Aorta (tissue), 5 donors: Measurements from ENCODE around the gene ALS2CL. TPM values are rescaled to one million over a fixed set of nuclear protein-coding genes. Genes with fewer than 3 reads are reported as not detected.
A peak's percentile ranks its signal among the peaks of the same experiment; 100 is the strongest.
"Not testable (repeated sequence)": the region's sequence is repeated elsewhere in the genome, so short reads cannot be mapped to it uniquely, and the experiment has no call there.

Experiments
- ATAC-seq: fragments of 200-7000 bp; cut with Tn5 transposase; one replicate; pipeline ENCODE4 v1.9.1; 2022; ENCODE audit warnings: moderate library complexity; ENCODE audit not compliant: low FRiP score
- DNase-seq, 2 donors: peaks; one replicate each; pipeline ENCODE4 v3.0.0-alpha.2; 2020
- H3K27ac ChIP-seq, 2 donors: one replicate each; pipeline ENCODE4 v1.5.1; 2013; ENCODE audit warnings: low read length in 2 of 2, mild to moderate bottlenecking in 2 of 2, moderate library complexity in 2 of 2, control low read depth in 1 of 2, inconsistent platforms in 1 of 2, low read depth in 1 of 2
- H3K27me3 ChIP-seq, 2 donors: one replicate each; pipeline ENCODE4 v1.6.1; 2013; ENCODE audit warnings: control low read depth in 1 of 2, low read length in 1 of 2, mild to moderate bottlenecking in 1 of 2, moderate library complexity in 1 of 2; ENCODE audit not compliant: insufficient read depth in 2 of 2, control insufficient read depth in 1 of 2
- H3K36me3 ChIP-seq, 2 donors: one replicate each; pipeline ENCODE4 v1.6.1; 2013; ENCODE audit warnings: control low read depth in 1 of 2, low read length in 1 of 2, mild to moderate bottlenecking in 1 of 2; ENCODE audit not compliant: insufficient read depth in 2 of 2, control insufficient read depth in 1 of 2
- H3K4me1 ChIP-seq, 2 donors: one replicate each; pipeline ENCODE4 v1.6.1; 2013; ENCODE audit warnings: low read length in 2 of 2, control low read depth in 1 of 2, mild to moderate bottlenecking in 1 of 2, moderate library complexity in 1 of 2; ENCODE audit not compliant: insufficient read depth in 2 of 2, control insufficient read depth in 1 of 2
- H3K4me3 ChIP-seq, 2 donors: one replicate each; pipeline ENCODE4 v1.5.1; 2013; ENCODE audit warnings: low read length in 2 of 2, control low read depth in 1 of 2, mild to moderate bottlenecking in 1 of 2
- H3K9me3 ChIP-seq: one replicate; pipeline ENCODE4 v1.6.1; 2013; ENCODE audit warnings: mild to moderate bottlenecking, low read length; ENCODE audit not compliant: control insufficient read depth
- WGBS, 2 donors: extraction: QIAGEN DNeasy Blood & Tissue Kit; methylation state at CpG; one replicate each; pipeline ENCODE4 v1.1.7; 2013; 5-methylcytosine and 5-hydroxymethylcytosine counted together
- intact Hi-C, 2 donors: fragments of 100-400 bp; cut with DNase I; formaldehyde crosslinking; loops; one replicate each; pipeline versions ENCODE4 v1.14.2 to v1.15.0; 2022
- long read RNA-seq, 2 donors: library from polyadenylated mRNA; unstranded; transcript quantifications; one replicate each; pipeline ENCODE4 v2.0.0, GENCODE V29; 2020 to 2021
- polyA plus RNA-seq, 2 donors: library from polyadenylated mRNA; stranded (reverse); fragments of 200-250 nt; gene quantifications; one replicate each; pipeline ENCODE4 v1.2.3, GENCODE V29; 2013
- total RNA-seq, 2 donors: library from RNA; stranded (reverse); fragmentation: NEBNext Ultra II Directional; extraction: Animal tissue kit (Norgen Biotek cat#: 25700); gene quantifications; one replicate each; pipeline ENCODE4 v1.2.1, GENCODE V29; 2021
- donor health status: healthy with polysubstance abuse.
- donor health status: Bipolar disorder and iron deficiency.
- donor health status: DM: no; HTN: no; CAD: no.
- donor health status: DM: no; HTN: no; CAD: no.
- donor health status: DM: yes; HTN: yes; CAD: no.

ALS2CL gene
- 10 to 100 TPM; 21.0 to 28.7 TPM for total RNA-seq
- polyA plus RNA-seq, result 10 to 100 TPM in 1 of 2 donors, 1 to 10 TPM in 1; 3.8 to 40.7 TPM
- long read RNA-seq, donor 1, full-length matches to known transcripts, result 3 of 30 reads
- long read RNA-seq, donor 1, partial matches to known transcripts, result 14 of 30 reads
- long read RNA-seq, donor 1, other reads (novel, unspliced or antisense), result 13 of 30 reads
- long read RNA-seq, donor 2, full-length matches to known transcripts, result 2 of 24 reads
- long read RNA-seq, donor 2, partial matches to known transcripts, result 10 of 24 reads
- long read RNA-seq, donor 2, other reads (novel, unspliced or antisense), result 12 of 24 reads

- 1% methylated on average over 56 to 71 of the region's 71 CpGs for WGBS, 2 donors
- H3K9me3 ChIP-seq, result no peaks in the 10 kb centered on the region
- H3K27ac ChIP-seq, result peak within 1 kb of the TSS; percentile 5 to 73
- no peaks in the 10 kb centered on the region for H3K36me3 ChIP-seq
- H3K4me1 ChIP-seq, result peaks cover 0 to 5% of the 10 kb centered on the region in 2 donors
- peak; percentile 72 for ATAC-seq
- peak; percentile 74 to 86 for DNase-seq
- peak within 1 kb of the TSS; percentile 55 to 62 for H3K4me3 ChIP-seq
- intact Hi-C loops, result no loop called here
- no peaks in the 10 kb centered on the region for H3K27me3 ChIP-seq
Observed at GRCh38 chr3:46693038-46693891, at the start of gene ALS2CL. Gene ALS2CL, minus strand, starts transcription at chr3:46693679. Its CDS starts 4,239 bp downstream, at chr3:46689440.

GRCh38 chr3:46742992-46743585 is 49.6 kb upstream of the ALS2CL start:
- H3K36me3 ChIP-seq, result no peaks in the 10 kb centered on the region
- no peaks in the 10 kb centered on the region for H3K4me1 ChIP-seq
- DNase-seq, result no peak
- ATAC-seq, result no peak
- H3K27ac ChIP-seq, result no peak overlapping the region
- H3K4me3 ChIP-seq, result no peak overlapping the region
- no peaks in the 10 kb centered on the region for H3K27me3 ChIP-seq
- no peaks in the 10 kb centered on the region for H3K9me3 ChIP-seq
- WGBS, 2 donors, result 49 to 67% methylated on average over 12 of the region's 12 CpGs
- intact Hi-C loops, result no loop called here

- H3K36me3 ChIP-seq, H3K27ac ChIP-seq, DNase-seq, H3K4me1 ChIP-seq, H3K9me3 ChIP-seq, H3K27me3 ChIP-seq, H3K4me3 ChIP-seq, ATAC-seq, intact Hi-C loops: not testable (repeated sequence)
- WGBS, 2 donors, result 96% methylated on average over 3 of the region's 3 CpGs
Observed at GRCh38 chr3:46739565-46739964, 46.1 kb upstream of the ALS2CL start.

GRCh38 chr3:46737329-46737731 is 43.9 kb upstream of the ALS2CL start:
- intact Hi-C loops, result no loop called here
- Histone ChIP-seq H3K36me3 (no peaks in the 10 kb centered on the region), H3K4me1 (no peaks in the 10 kb centered on the region), H3K9me3 (no peaks in the 10 kb centered on the region), H3K4me3 (no peak overlapping the region), H3K27ac (no peak overlapping the region), H3K27me3 (no peaks in the 10 kb centered on the region)
- 50 to 59% methylated on average over 4 of the region's 4 CpGs for WGBS, 2 donors
- ATAC-seq (no peak), DNase-seq (no peak)

GRCh38 chr3:46736006-46736872 is 42.8 kb upstream of the ALS2CL start:
- H3K4me1 ChIP-seq, result no peaks in the 10 kb centered on the region
- no peak overlapping the region for H3K27ac ChIP-seq
- H3K36me3 ChIP-seq, result no peaks in the 10 kb centered on the region
- no peaks in the 10 kb centered on the region for H3K9me3 ChIP-seq
- intact Hi-C loops, result no loop called here
- ATAC-seq (peak; percentile 7), DNase-seq (no peak)
- 85 to 93% methylated on average over 20 of the region's 20 CpGs for WGBS, 2 donors
- H3K4me3 ChIP-seq, result no peak overlapping the region
- no peaks in the 10 kb centered on the region for H3K27me3 ChIP-seq

GRCh38 chr3:46734773-46735172 is 41.3 kb upstream of the ALS2CL start:
- WGBS, 2 donors, result 63 to 70% methylated on average over 4 of the region's 4 CpGs
- Histone ChIP-seq H3K4me1 (no peaks in the 10 kb centered on the region), H3K36me3 (no peaks in the 10 kb centered on the region), H3K4me3 (no peak overlapping the region), H3K9me3 (no peaks in the 10 kb centered on the region), H3K27ac (no peak overlapping the region), H3K27me3 (no peaks in the 10 kb centered on the region)
- intact Hi-C loops, result no loop called here
- peak in 1 of 2 donors; percentile 23 for DNase-seq
- ATAC-seq, result no peak

- Histone ChIP-seq H3K36me3 (no peaks in the 10 kb centered on the region), H3K27ac (no peak overlapping the region), H3K9me3 (no peaks in the 10 kb centered on the region), H3K27me3 (no peaks in the 10 kb centered on the region), H3K4me1 (no peaks in the 10 kb centered on the region), H3K4me3 (no peak overlapping the region)
- 76% methylated on average over 9 of the region's 9 CpGs for WGBS, 2 donors
- DNase-seq (peak in 1 of 2 donors; percentile 25), ATAC-seq (no peak)
- intact Hi-C loops, result no loop called here
Observed at GRCh38 chr3:46733026-46733800, 39.7 kb upstream of the ALS2CL start.
